Smooth muscle cell (in vitro differentiated cells): ENCODE data around the gene NFIA. TPM values are rescaled to one million over a fixed set of nuclear protein-coding genes. Genes with fewer than 3 reads are reported as not detected.

Source experiments
- DNase-seq: peaks from one replicate; lab custom pipeline; 2025; ENCODE audit not compliant: unreplicated experiment; lab: John Stamatoyannopoulos, UW
- H2AFZ ChIP-seq: fragments of 200-600 bp; sonication (generic); 2 replicates; pipeline ENCODE4 v1.6.0; 2016; ENCODE audit warnings: antibody characterized with exemption, low read depth, mild to moderate bottlenecking
- H3F3A ChIP-seq: fragments of 200-600 bp; sonication (generic); 2 replicates; pipeline ENCODE4 v1.6.0; 2017; ENCODE audit warnings: antibody characterized with exemption, low read depth
- H3K27ac ChIP-seq: fragments of 200-600 bp; sonication (generic); 2 replicates; pipeline ENCODE4 v1.5.1; 2016; ENCODE audit warnings: low read depth, mild to moderate bottlenecking
- H3K27me3 ChIP-seq: fragments of 200-600 bp; sonication (generic); 2 replicates; pipeline ENCODE4 v1.6.1; 2016; ENCODE audit warnings: low read depth, mild to moderate bottlenecking
- H3K36me3 ChIP-seq: fragments of 200-600 bp; sonication (generic); 2 replicates; pipeline ENCODE4 v1.5.1; 2016; ENCODE audit warnings: low read depth
- H3K4me1 ChIP-seq: fragments of 200-600 bp; sonication (generic); 2 replicates; pipeline ENCODE4 v1.5.1; 2016; ENCODE audit warnings: low read depth
- H3K4me2 ChIP-seq: fragments of 200-600 bp; sonication (generic); 2 replicates; pipeline ENCODE4 v1.6.0; 2016; ENCODE audit warnings: mild to moderate bottlenecking
- H3K4me3 ChIP-seq: fragments of 200-600 bp; sonication (generic); 2 replicates; pipeline ENCODE4 v1.5.1; 2016; ENCODE audit warnings: mild to moderate bottlenecking
- H3K79me2 ChIP-seq: fragments of 200-600 bp; sonication (generic); 2 replicates; pipeline ENCODE4 v1.6.0; 2016; ENCODE audit warnings: low read depth, mild to moderate bottlenecking
- H3K9ac ChIP-seq: fragments of 200-600 bp; sonication (generic); 2 replicates; pipeline ENCODE4 v1.6.0; 2016; ENCODE audit warnings: low read depth
- H3K9me3 ChIP-seq: fragments of 200-600 bp; sonication (generic); replicated peaks from 2 replicates; pipeline ENCODE4 v1.5.1; 2016; ENCODE audit warnings: low read depth
- H4K20me1 ChIP-seq: fragments of 200-600 bp; sonication (generic); 2 replicates; pipeline ENCODE4 v1.6.0; 2016; ENCODE audit warnings: low read depth
- CTCF ChIP-seq: fragments of 200-600 bp; sonication (generic); IDR thresholded peaks from 2 replicates; pipeline ENCODE4 v1.5.1; 2017; ENCODE audit warnings: borderline replicate concordance, mild to moderate bottlenecking, antibody characterized with exemption; ENCODE audit not compliant: insufficient read depth, poor library complexity, severe bottlenecking
- WGBS: methylation state at CpG from one replicate; pipeline ENCODE4 v1.1.7; 2016; ENCODE audit warnings: low lambda C conversion rate; 5-methylcytosine and 5-hydroxymethylcytosine counted together
- polyA plus RNA-seq: library from polyadenylated mRNA; unstranded; fragments of >200 nt; fragmentation: Nextera tagmentation; extraction: Ambion mirVana; gene quantifications from 2 replicates; pipeline ENCODE4 v1.2.1, GENCODE V29; 2016
- total RNA-seq: library from RNA; depleted of rRNA; stranded (reverse); fragments of >200 nt; gene quantifications from 2 replicates; pipeline ENCODE4 v1.2.3, GENCODE V29; 2014

The NFIA gene
- total and polyA plus RNA-seq, 2 experiments from 2014 or later: 5.0 to 6.2 TPM

- no peak for TF ChIP-seq CTCF
- Histone ChIP-seq H3K4me3 (no peak overlapping the region), H3K36me3 (peaks cover 5% of the 10 kb centered on the region), H4K20me1 (no peaks in the 10 kb centered on the region), H3K4me1 (peaks cover 5% of the 10 kb centered on the region), H3K27me3 (no peaks in the 10 kb centered on the region), H3K79me2 (no peaks in the 10 kb centered on the region), H3K4me2 (no peak overlapping the region), H3K9ac (no peak overlapping the region), H3F3A (no peaks in the 10 kb centered on the region), H3K27ac (no peak overlapping the region), H2AFZ (no peak overlapping the region), H3K9me3 (no peaks in the 10 kb centered on the region)
- WGBS: 83% methylated on average over 11 of the region's 11 CpGs
- DNase-seq: no peak
Observed at GRCh38 chr1:61389926-61390845, 307.8 kb downstream of the NFIA start.

GRCh38 chr1:61391730-61392129 is 309.4 kb downstream of the NFIA start:
- H3K4me1 ChIP-seq: peaks cover 5% of the 10 kb centered on the region
- no peak overlapping the region for H2AFZ ChIP-seq
- H3K27me3 ChIP-seq: no peaks in the 10 kb centered on the region
- no peaks in the 10 kb centered on the region for H3F3A ChIP-seq
- WGBS: 91% methylated on average over 4 of the region's 4 CpGs
- no peaks in the 10 kb centered on the region for H4K20me1 ChIP-seq
- H3K9ac ChIP-seq: no peak overlapping the region
- no peaks in the 10 kb centered on the region for H3K36me3 ChIP-seq
- TF ChIP-seq CTCF: no peak
- H3K4me2 ChIP-seq: no peak overlapping the region
- H3K27ac ChIP-seq: no peak overlapping the region
- H3K79me2 ChIP-seq: no peaks in the 10 kb centered on the region
- no peak overlapping the region for H3K4me3 ChIP-seq
- no peak for DNase-seq
- no peaks in the 10 kb centered on the region for H3K9me3 ChIP-seq

GRCh38 chr1:61392409-61393242 is 310.3 kb downstream of the NFIA start:
- WGBS: 88% methylated on average over 11 of the region's 11 CpGs
- TF ChIP-seq CTCF: no peak
- Histone ChIP-seq H3F3A (no peaks in the 10 kb centered on the region), H3K36me3 (no peaks in the 10 kb centered on the region), H3K4me2 (no peak overlapping the region), H3K4me3 (no peak overlapping the region), H4K20me1 (no peaks in the 10 kb centered on the region), H3K4me1 (peaks cover 5% of the 10 kb centered on the region), H3K9ac (no peak overlapping the region), H3K27ac (no peak overlapping the region), H3K9me3 (no peaks in the 10 kb centered on the region), H3K27me3 (no peaks in the 10 kb centered on the region), H3K79me2 (no peaks in the 10 kb centered on the region), H2AFZ (no peak overlapping the region)
- no peak for DNase-seq
